ENCODE measurements around the gene ARHGAP10.

DNA sequence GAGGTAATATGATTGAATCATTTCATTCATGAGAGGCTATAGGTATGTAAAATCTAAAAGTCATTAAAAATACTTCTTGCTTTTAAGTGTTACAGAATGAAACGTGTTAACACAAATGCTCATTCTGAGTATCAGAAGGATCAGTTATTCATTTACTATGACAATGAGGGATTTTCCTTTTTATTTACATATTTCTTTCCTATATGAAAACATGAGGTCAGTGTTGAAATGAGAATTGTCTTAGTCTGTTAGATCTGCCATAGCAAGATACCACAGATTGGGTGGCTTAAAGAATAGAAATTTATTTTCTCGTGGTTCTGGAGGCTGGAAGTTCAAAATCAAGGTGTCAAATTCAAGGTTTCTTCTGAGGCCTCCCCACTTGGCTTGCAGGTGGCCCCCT is 181.2 kb downstream of the ARHGAP10 start:
- no peak for TF ChIP-seq EP300 (IDR thresholded peaks at IDR 0.05)
- TF ChIP-seq, protein P1, sequence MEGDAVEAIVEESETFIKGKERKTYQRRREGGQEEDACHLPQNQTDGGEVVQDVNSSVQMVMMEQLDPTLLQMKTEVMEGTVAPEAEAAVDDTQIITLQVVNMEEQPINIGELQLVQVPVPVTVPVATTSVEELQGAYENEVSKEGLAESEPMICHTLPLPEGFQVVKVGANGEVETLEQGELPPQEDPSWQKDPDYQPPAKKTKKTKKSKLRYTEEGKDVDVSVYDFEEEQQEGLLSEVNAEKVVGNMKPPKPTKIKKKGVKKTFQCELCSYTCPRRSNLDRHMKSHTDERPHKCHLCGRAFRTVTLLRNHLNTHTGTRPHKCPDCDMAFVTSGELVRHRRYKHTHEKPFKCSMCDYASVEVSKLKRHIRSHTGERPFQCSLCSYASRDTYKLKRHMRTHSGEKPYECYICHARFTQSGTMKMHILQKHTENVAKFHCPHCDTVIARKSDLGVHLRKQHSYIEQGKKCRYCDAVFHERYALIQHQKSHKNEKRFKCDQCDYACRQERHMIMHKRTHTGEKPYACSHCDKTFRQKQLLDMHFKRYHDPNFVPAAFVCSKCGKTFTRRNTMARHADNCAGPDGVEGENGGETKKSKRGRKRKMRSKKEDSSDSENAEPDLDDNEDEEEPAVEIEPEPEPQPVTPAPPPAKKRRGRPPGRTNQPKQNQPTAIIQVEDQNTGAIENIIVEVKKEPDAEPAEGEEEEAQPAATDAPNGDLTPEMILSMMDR (IDR thresholded peaks at IDR 0.05): no peak
- no peak for TF ChIP-seq POLR2A (IDR thresholded peaks at IDR 0.05)
